WTC11 (cell line): ENCODE results near the gene KRTAP21-2.

ENCODE experiments used
- ATF1 ChIP-seq: sonication (generic); formaldehyde crosslinking; IDR thresholded peaks from 2 replicates; pipeline ENCODE4 v1.8.1; 2023; ENCODE audit warnings: mild to moderate bottlenecking, moderate library complexity, missing genetic modification reagents
- CTCF ChIP-seq: fragments of 200-600 bp; IDR thresholded peaks from 2 replicates; pipeline ENCODE4 v1.8.0; 2022; ENCODE audit warnings: antibody characterized with exemption
- ELF4 ChIP-seq: sonication (generic); formaldehyde crosslinking; IDR thresholded peaks from 2 replicates; pipeline ENCODE4 v1.8.1; 2022; ENCODE audit warnings: low read depth, mild to moderate bottlenecking, moderate library complexity, missing genetic modification reagents
- IRF1 ChIP-seq: sonication (generic); formaldehyde crosslinking; IDR thresholded peaks from 2 replicates; pipeline ENCODE4 v1.8.0; 2023; ENCODE audit warnings: missing genetic modification reagents
- NR2C2 ChIP-seq: sonication (generic); formaldehyde crosslinking; IDR thresholded peaks from 2 replicates; pipeline ENCODE4 v1.8.0; 2022; ENCODE audit warnings: mild to moderate bottlenecking, missing genetic modification reagents
- ZBTB43 ChIP-seq: sonication (generic); formaldehyde crosslinking; IDR thresholded peaks from 2 replicates; pipeline ENCODE4 v1.8.1; 2023; ENCODE audit warnings: mild to moderate bottlenecking, missing genetic modification reagents
- ZNF232 ChIP-seq: sonication (generic); formaldehyde crosslinking; IDR thresholded peaks from 2 replicates; pipeline ENCODE4 v1.8.0; 2022; ENCODE audit warnings: mild to moderate bottlenecking, missing genetic modification reagents
- TF ChIP-seq, protein P1 (sequence below): sonication (generic); formaldehyde crosslinking; IDR thresholded peaks from 2 replicates; pipeline ENCODE4 v1.8.0; 2022; ENCODE audit warnings: mild to moderate bottlenecking, missing genetic modification reagents
- TF ChIP-seq, protein P2 (sequence below): sonication (generic); formaldehyde crosslinking; IDR thresholded peaks from 2 replicates; pipeline ENCODE4 v1.8.1; 2023; ENCODE audit warnings: mild to moderate bottlenecking, moderate library complexity, missing genetic modification reagents
- TF ChIP-seq, protein P3 (sequence below): sonication (generic); formaldehyde crosslinking; IDR thresholded peaks from 2 replicates; pipeline ENCODE4 v1.8.1; 2023; ENCODE audit warnings: mild to moderate bottlenecking, missing genetic modification reagents, borderline replicate concordance

GRCh38 chr21:30769724-30770431 is 22.8 kb upstream of the KRTAP21-2 start:
- TF ChIP-seq, protein P1, sequence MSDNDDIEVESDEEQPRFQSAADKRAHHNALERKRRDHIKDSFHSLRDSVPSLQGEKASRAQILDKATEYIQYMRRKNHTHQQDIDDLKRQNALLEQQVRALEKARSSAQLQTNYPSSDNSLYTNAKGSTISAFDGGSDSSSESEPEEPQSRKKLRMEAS (CRISPR knock-in tag), result no peak
- TF ChIP-seq ZNF232 (CRISPR knock-in tag) (no peak), NR2C2 (CRISPR knock-in tag) (no peak), CTCF (no peak), ELF4 (CRISPR knock-in tag) (no peak), ATF1 (CRISPR knock-in tag) (no peak), IRF1 (CRISPR knock-in tag) (no peak), ZBTB43 (CRISPR knock-in tag) (no peak)
- TF ChIP-seq, protein P2, sequence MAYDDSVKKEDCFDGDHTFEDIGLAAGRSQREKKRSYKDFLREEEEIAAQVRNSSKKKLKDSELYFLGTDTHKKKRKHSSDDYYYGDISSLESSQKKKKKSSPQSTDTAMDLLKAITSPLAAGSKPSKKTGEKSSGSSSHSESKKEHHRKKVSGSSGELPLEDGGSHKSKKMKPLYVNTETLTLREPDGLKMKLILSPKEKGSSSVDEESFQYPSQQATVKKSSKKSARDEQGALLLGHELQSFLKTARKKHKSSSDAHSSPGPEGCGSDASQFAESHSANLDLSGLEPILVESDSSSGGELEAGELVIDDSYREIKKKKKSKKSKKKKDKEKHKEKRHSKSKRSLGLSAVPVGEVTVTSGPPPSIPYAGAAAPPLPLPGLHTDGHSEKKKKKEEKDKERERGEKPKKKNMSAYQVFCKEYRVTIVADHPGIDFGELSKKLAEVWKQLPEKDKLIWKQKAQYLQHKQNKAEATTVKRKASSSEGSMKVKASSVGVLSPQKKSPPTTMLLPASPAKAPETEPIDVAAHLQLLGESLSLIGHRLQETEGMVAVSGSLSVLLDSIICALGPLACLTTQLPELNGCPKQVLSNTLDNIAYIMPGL (CRISPR knock-in tag), result no peak
- TF ChIP-seq, protein P3, sequence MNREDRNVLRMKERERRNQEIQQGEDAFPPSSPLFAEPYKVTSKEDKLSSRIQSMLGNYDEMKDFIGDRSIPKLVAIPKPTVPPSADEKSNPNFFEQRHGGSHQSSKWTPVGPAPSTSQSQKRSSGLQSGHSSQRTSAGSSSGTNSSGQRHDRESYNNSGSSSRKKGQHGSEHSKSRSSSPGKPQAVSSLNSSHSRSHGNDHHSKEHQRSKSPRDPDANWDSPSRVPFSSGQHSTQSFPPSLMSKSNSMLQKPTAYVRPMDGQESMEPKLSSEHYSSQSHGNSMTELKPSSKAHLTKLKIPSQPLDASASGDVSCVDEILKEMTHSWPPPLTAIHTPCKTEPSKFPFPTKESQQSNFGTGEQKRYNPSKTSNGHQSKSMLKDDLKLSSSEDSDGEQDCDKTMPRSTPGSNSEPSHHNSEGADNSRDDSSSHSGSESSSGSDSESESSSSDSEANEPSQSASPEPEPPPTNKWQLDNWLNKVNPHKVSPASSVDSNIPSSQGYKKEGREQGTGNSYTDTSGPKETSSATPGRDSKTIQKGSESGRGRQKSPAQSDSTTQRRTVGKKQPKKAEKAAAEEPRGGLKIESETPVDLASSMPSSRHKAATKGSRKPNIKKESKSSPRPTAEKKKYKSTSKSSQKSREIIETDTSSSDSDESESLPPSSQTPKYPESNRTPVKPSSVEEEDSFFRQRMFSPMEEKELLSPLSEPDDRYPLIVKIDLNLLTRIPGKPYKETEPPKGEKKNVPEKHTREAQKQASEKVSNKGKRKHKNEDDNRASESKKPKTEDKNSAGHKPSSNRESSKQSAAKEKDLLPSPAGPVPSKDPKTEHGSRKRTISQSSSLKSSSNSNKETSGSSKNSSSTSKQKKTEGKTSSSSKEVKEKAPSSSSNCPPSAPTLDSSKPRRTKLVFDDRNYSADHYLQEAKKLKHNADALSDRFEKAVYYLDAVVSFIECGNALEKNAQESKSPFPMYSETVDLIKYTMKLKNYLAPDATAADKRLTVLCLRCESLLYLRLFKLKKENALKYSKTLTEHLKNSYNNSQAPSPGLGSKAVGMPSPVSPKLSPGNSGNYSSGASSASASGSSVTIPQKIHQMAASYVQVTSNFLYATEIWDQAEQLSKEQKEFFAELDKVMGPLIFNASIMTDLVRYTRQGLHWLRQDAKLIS (CRISPR knock-in tag), result no peak
